GM12865 (cell line): ENCODE results near the gene TCF19.
A peak's percentile ranks its signal among the peaks of the same experiment; 100 is the strongest.

Source experiments
- DNase-seq: peaks from one replicate; pipeline ENCODE4 v3.0.0; 2010; ENCODE audit warnings: low read depth
- H3K4me3 ChIP-seq: 2 replicates; pipeline ENCODE4 v1.5.1; 2011; ENCODE audit warnings: mild to moderate bottlenecking, low read depth, low read length, control low read depth
- TF ChIP-seq, protein P1 (sequence below): IDR thresholded peaks from 2 replicates; pipeline ENCODE4 v1.5.1; 2011; ENCODE audit warnings: low read length, control low read depth, low read depth, inconsistent platforms; ENCODE audit not compliant: insufficient read depth; ENCODE audit errors: missing control alignments

TCF19 gene

DNA sequence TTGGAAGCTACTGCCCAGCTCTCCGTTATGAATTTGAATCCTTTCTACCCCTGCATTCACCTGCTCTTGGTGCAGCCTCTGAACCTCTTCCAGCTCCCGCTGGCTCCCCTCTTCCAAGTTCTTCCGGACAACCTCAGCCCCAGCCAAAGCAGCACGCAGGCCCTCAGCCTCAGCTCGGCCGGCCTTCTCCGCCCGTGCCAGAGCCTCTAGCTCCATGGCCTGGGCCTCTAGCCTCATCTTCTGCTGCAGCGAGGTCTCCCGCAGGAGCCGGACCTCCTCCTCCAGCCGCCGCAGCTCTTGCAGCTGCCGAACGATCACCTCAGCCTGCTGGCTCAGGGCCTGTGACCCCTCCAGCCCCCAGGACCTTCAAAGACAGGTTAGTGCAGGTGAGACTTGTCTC is 4.0 kb upstream of the TCF19 start:
- H3K4me3 ChIP-seq: no peak overlapping the region
- DNase-seq: no peak
- TF ChIP-seq, protein P1, sequence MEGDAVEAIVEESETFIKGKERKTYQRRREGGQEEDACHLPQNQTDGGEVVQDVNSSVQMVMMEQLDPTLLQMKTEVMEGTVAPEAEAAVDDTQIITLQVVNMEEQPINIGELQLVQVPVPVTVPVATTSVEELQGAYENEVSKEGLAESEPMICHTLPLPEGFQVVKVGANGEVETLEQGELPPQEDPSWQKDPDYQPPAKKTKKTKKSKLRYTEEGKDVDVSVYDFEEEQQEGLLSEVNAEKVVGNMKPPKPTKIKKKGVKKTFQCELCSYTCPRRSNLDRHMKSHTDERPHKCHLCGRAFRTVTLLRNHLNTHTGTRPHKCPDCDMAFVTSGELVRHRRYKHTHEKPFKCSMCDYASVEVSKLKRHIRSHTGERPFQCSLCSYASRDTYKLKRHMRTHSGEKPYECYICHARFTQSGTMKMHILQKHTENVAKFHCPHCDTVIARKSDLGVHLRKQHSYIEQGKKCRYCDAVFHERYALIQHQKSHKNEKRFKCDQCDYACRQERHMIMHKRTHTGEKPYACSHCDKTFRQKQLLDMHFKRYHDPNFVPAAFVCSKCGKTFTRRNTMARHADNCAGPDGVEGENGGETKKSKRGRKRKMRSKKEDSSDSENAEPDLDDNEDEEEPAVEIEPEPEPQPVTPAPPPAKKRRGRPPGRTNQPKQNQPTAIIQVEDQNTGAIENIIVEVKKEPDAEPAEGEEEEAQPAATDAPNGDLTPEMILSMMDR: no peak

GRCh38 chr6:31156641-31157040 is 1.7 kb upstream of the TCF19 start:
- no peak for DNase-seq
- TF ChIP-seq, protein P1: no peak
- H3K4me3 ChIP-seq: no peak overlapping the region

GRCh38 chr6:31157513-31158139 is 763 bp upstream of the TCF19 start, which contains the start of gene CCHCR1:
CCHCR1 (minus strand) TSS chr6:31157802; CDS start chr6:31157600, 202 bp downstream.
- no peak for DNase-seq
- H3K4me3 ChIP-seq: peak within 1 kb of the TSS; percentile 86
- TF ChIP-seq, protein P1: no peak

GRCh38 chr6:31158863-31159855 is 770 bp downstream of the TCF19 start:
- H3K4me3 ChIP-seq: peak overlapping the region; percentile 86
- TF ChIP-seq, protein P1: no peak
- DNase-seq: peak; percentile 63

DNA sequence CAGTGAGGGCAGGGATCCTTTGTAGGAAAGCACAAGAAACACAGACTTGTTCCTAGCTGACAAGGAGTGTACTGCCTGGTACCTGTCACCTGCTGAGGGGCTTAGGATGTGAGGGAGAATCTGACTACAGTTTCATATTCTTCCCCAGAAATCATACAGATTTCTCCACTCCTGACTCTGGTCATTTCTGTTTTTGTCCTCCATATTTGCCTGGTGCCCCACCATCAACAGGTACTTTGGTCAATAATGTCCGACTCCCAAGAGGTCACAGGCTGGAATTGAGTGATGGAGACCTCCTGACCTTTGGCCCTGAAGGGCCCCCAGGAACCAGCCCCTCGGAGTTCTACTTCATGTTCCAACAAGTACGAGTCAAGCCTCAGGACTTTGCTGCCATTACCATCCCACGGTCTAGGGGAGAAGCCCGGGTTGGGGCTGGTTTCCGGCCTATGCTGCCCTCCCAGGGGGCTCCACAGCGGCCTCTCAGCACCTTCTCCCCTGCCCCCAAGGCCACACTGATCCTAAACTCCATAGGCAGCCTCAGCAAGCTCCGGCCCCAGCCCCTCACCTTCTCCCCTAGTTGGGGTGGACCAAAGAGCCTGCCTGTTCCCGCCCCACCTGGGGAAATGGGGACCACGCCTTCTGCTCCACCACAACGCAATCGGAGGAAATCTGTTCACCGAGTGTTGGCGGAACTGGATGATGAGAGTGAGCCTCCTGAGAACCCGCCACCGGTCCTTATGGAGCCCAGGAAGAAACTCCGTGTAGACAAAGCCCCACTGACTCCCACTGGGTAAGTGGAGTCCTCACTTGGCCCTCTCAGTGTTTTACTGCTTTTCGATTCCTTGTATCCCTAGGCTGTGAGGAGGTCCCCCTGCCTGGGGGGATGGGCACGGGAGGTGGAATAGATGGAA is 3.1 kb downstream of the TCF19 start:
- H3K4me3 ChIP-seq: no peak overlapping the region
- TF ChIP-seq, protein P1: no peak
- no peak for DNase-seq

DNA sequence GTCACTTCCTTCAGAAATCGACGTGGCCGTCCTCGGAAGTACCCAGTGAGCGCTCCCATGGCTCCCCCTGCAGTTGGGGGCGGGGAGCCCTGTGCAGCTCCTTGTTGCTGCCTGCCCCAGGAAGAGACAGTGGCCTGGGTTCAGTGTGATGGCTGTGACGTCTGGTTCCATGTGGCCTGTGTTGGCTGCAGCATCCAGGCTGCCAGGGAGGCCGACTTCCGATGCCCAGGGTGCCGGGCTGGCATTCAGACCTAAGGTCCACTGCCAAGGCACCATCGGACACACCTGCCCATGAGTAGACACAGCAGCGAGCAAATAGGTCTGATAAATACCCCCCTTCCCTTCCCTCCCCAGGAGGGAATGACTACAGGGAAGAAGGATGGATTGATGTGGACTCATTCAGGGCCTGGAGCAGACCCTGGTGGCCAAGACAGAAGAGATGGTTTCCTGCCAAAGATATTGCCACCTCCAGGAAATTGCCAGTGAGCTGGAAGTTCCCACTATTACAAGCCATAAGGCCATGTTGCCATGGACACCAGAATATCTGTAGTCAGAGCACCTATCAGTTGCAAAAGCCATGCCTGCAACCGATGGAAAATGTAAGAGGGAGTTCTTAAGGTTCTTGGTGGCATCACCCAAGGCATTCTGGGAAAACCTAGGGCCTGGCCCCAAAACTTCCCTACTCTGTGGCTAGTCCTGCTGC is 4.2 kb downstream of the TCF19 start:
- TF ChIP-seq, protein P1: no peak
- no peak overlapping the region for H3K4me3 ChIP-seq
- DNase-seq: no peak
